Fibroblast of lung (primary cell): ENCODE data around the gene KRT76.

Source experiments
- EZH2 ChIP-seq: IDR thresholded peaks from 2 replicates; pipeline ENCODE4 v1.5.1; 2012; ENCODE audit warnings: low read length, control low read depth, mild to moderate bottlenecking; ENCODE audit errors: missing control alignments
- TF ChIP-seq, protein P1 (sequence below), 2 donors: IDR thresholded peaks in 1 of 2; conservative IDR thresholded peaks in 1 of 2; 1 replicate in 1 of 2; 2 replicates in 1 of 2; pipeline ENCODE4 v1.5.1; 2011 to 2012; ENCODE audit warnings: low read length in 2 of 2, control low read depth in 1 of 2, inconsistent platforms in 1 of 2, low read depth in 1 of 2, mild to moderate bottlenecking in 1 of 2

DNA sequence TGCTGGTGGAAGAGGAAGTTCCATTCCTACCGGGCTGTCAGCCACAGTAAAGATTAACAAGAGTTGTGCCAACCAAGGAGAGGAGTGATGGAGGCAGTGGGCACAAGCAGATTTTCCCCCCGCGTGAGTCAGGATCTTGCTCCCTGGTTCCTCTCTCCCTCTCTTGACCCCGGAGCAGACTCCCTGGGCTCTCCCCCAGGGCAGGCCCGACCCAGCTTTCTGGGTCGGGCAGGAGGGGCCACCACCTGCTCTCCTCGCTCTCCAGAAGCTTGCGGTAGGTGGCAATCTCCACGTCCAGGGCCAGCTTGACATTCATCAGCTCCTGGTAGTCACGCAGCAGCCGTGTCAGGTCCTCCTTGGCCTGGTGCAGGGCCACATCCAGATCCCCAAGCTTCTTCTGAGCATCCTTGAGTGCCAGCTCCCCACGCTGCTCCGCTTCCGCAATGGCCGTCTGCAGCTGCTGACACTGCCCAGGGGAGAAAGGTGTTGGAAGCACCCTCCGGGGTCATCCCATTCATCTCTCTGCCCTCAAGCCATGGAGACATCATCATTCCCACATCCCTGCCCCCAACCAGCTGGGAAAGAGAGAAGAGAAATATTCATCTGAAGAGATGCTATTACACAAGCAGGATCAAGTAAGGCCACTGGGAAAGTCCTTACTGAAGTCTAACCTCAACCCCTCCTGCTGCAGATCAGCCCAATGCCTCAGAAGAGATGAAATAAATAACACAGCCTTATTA lies 45.8 kb upstream of the KRT76 start:
- TF ChIP-seq, protein P1, sequence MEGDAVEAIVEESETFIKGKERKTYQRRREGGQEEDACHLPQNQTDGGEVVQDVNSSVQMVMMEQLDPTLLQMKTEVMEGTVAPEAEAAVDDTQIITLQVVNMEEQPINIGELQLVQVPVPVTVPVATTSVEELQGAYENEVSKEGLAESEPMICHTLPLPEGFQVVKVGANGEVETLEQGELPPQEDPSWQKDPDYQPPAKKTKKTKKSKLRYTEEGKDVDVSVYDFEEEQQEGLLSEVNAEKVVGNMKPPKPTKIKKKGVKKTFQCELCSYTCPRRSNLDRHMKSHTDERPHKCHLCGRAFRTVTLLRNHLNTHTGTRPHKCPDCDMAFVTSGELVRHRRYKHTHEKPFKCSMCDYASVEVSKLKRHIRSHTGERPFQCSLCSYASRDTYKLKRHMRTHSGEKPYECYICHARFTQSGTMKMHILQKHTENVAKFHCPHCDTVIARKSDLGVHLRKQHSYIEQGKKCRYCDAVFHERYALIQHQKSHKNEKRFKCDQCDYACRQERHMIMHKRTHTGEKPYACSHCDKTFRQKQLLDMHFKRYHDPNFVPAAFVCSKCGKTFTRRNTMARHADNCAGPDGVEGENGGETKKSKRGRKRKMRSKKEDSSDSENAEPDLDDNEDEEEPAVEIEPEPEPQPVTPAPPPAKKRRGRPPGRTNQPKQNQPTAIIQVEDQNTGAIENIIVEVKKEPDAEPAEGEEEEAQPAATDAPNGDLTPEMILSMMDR (conservative IDR thresholded peaks at IDR 0.05 in 1 of 2, IDR thresholded peaks at IDR 0.05 in 1 of 2; ENCODE audit: low read depth in 1 of 2, low read length in 2 of 2): no peak
- TF ChIP-seq EZH2: no peak
